IMR-90 (cell line): Measurements from ENCODE around the gene PLCH1. TPM values are rescaled to one million over a fixed set of nuclear protein-coding genes. Genes with fewer than 3 reads are reported as not detected.

Experiments used
- ATAC-seq: fragments of 200-7000 bp; cut with Tn5 transposase; 2 replicates; pipeline ENCODE4 v1.9.1; 2020; ENCODE audit warnings: low read depth, mild to moderate bottlenecking, moderate library complexity
- BruUV-seq: library from RNA; stranded (reverse); fragments of 400-500 nt; replicated peaks from 2 replicates; lab custom pipeline; 2021; lab: Mats Ljungman, UMichigan
- CTCF ChIA-PET: fragments of 300-600 bp; formaldehyde crosslinking; extraction: SDS; loops from one replicate; lab custom pipeline; 2021; ENCODE audit warnings: antibody characterized with exemption; lab: Yijun Ruan, JAX
- POLR2A ChIA-PET: fragments of 300-600 bp; sonication (Branson Sonifier 250); formaldehyde crosslinking; loops from one replicate; lab custom pipeline; 2022; ENCODE audit warnings: antibody characterized with exemption; ENCODE audit not compliant: unreplicated experiment; lab: Charles Lee
- DNase-seq: peaks from one replicate; pipeline ENCODE4 v3.0.0; 2013
- H2AFZ ChIP-seq: replicated peaks from 2 replicates; pipeline ENCODE3; 2013; ENCODE audit warnings: low read length, mild to moderate bottlenecking; ENCODE audit not compliant: poor library complexity
- H2AK5ac ChIP-seq: 2 replicates; pipeline ENCODE4 v1.6.1; 2013; ENCODE audit warnings: low read depth, low read length, inconsistent platforms
- H2AK9ac ChIP-seq: replicated peaks from 2 replicates; pipeline ENCODE3; 2013; ENCODE audit warnings: mild to moderate bottlenecking, low read depth, low read length, moderate library complexity; ENCODE audit not compliant: poor library complexity
- H2BK120ac ChIP-seq: 2 replicates; pipeline ENCODE4 v1.6.1; 2013; ENCODE audit warnings: low read depth, low read length, inconsistent platforms
- H2BK15ac ChIP-seq: 3 replicates; pipeline ENCODE4 v1.6.1; 2013; ENCODE audit warnings: low read depth, low read length, inconsistent platforms
- H2BK20ac ChIP-seq: 2 replicates; pipeline ENCODE4 v1.6.1; 2013; ENCODE audit warnings: low read depth, mild to moderate bottlenecking, inconsistent platforms, low read length, moderate library complexity
- H2BK5ac ChIP-seq: 2 replicates; pipeline ENCODE4 v1.6.1; 2013; ENCODE audit warnings: mild to moderate bottlenecking, low read depth, low read length, inconsistent platforms; ENCODE audit not compliant: poor library complexity, severe bottlenecking
- H3K14ac ChIP-seq: replicated peaks from 2 replicates; pipeline ENCODE4 v1.6.1; 2013; ENCODE audit warnings: low read depth, low read length, inconsistent platforms
- H3K18ac ChIP-seq: 2 replicates; pipeline ENCODE4 v1.6.1; 2013; ENCODE audit warnings: low read depth, low read length, control low read depth
- H3K23ac ChIP-seq: 2 replicates; pipeline ENCODE4 v1.6.1; 2013; ENCODE audit warnings: low read depth, low read length, inconsistent platforms
- H3K27ac ChIP-seq: 2 replicates; pipeline ENCODE4 v1.5.1; 2013; ENCODE audit warnings: mild to moderate bottlenecking, control low read depth, low read length; ENCODE audit not compliant: insufficient read depth
- H3K27me3 ChIP-seq: 2 replicates; pipeline ENCODE4 v1.6.1; 2013; ENCODE audit warnings: low read length; ENCODE audit not compliant: control insufficient read depth, insufficient read depth
- H3K36me3 ChIP-seq: 2 replicates; pipeline ENCODE4 v1.6.1; 2013; ENCODE audit warnings: low read length, mixed read lengths; ENCODE audit not compliant: control insufficient read depth, insufficient read depth
- H3K4ac ChIP-seq: 2 replicates; pipeline ENCODE4 v1.6.1; 2013; ENCODE audit warnings: low read depth, low read length, inconsistent platforms
- H3K4me1 ChIP-seq: 2 replicates; pipeline ENCODE4 v1.6.1; 2013; ENCODE audit warnings: low read length, mixed read lengths; ENCODE audit not compliant: control insufficient read depth, insufficient read depth
- H3K4me2 ChIP-seq: 2 replicates; pipeline ENCODE4 v1.6.1; 2013; ENCODE audit warnings: low read depth, mild to moderate bottlenecking, control low read depth, low read length, moderate library complexity
- H3K4me3 ChIP-seq: 2 replicates; pipeline ENCODE4 v1.5.1; 2013; ENCODE audit warnings: low read depth, mild to moderate bottlenecking, control low read depth, low read length, moderate library complexity; ENCODE audit not compliant: insufficient read depth
- H3K56ac ChIP-seq: 2 replicates; pipeline ENCODE4 v1.6.1; 2013; ENCODE audit warnings: low read length, inconsistent platforms; ENCODE audit not compliant: insufficient read depth; ENCODE audit errors: extremely low read depth
- H3K79me1 ChIP-seq, 2 experiments: 2 replicates each; pipeline ENCODE4 v1.6.1; 2013; ENCODE audit warnings: low read length in 2 of 2, inconsistent platforms in 1 of 2, low read depth in 1 of 2
- H3K9ac ChIP-seq: 2 replicates; pipeline ENCODE4 v1.6.1; 2013; ENCODE audit warnings: low read depth, low read length, control low read depth
- H3K9me1 ChIP-seq: 2 replicates; pipeline ENCODE4 v1.6.1; 2013; ENCODE audit warnings: low read length, inconsistent platforms; ENCODE audit not compliant: insufficient read depth
- H3K9me3 ChIP-seq: 2 replicates; pipeline ENCODE4 v1.6.1; 2013; ENCODE audit warnings: low read length; ENCODE audit not compliant: control insufficient read depth, insufficient read depth
- H4K20me1 ChIP-seq: 2 replicates; pipeline ENCODE4 v1.6.1; 2013; ENCODE audit warnings: low read length, inconsistent platforms; ENCODE audit not compliant: insufficient read depth
- H4K5ac ChIP-seq: 2 replicates; pipeline ENCODE4 v1.6.1; 2013; ENCODE audit warnings: mild to moderate bottlenecking, low read depth, low read length, control low read depth
- H4K8ac ChIP-seq, 2 experiments: 2 replicates each; pipeline ENCODE4 v1.6.1; 2013; ENCODE audit warnings: low read depth in 2 of 2, low read length in 2 of 2, control low read depth in 1 of 2, inconsistent platforms in 1 of 2
- H4K91ac ChIP-seq: 2 replicates; pipeline ENCODE4 v1.6.1; 2013; ENCODE audit warnings: low read depth, low read length, inconsistent platforms; ENCODE audit not compliant: insufficient read depth
- CEBPB ChIP-seq: IDR thresholded peaks from 2 replicates; pipeline ENCODE4 v1.6.1; 2012; ENCODE audit warnings: low read depth, low read length, improper control_type of control experiment
- CTCF ChIP-seq: conservative IDR thresholded peaks from 2 replicates; pipeline ENCODE4 v1.5.1; 2012; ENCODE audit warnings: mild to moderate bottlenecking, low read depth, low read length, improper control_type of control experiment
- ELK1 ChIP-seq: fragments of 150-350 bp; IDR thresholded peaks from 2 replicates; pipeline ENCODE4 v1.6.1; 2016; ENCODE audit warnings: low read depth, mild to moderate bottlenecking, low read length, moderate library complexity, borderline replicate concordance
- FOS ChIP-seq: fragments of 150-350 bp; IDR thresholded peaks from 2 replicates; pipeline ENCODE4 v1.6.1; 2016; ENCODE audit warnings: low read depth, low read length
- MXI1 ChIP-seq: IDR thresholded peaks from 2 replicates; pipeline ENCODE4 v1.6.1; 2012; ENCODE audit warnings: low read depth, mild to moderate bottlenecking, low read length, moderate library complexity, borderline replicate concordance
- POLR2A ChIP-seq: IDR thresholded peaks from 2 replicates; pipeline ENCODE4 v1.6.1; 2012; ENCODE audit warnings: mild to moderate bottlenecking, low read depth, low read length
- RAD21 ChIP-seq: IDR thresholded peaks from 2 replicates; pipeline ENCODE4 v1.6.1; 2012; ENCODE audit warnings: low read length, improper control_type of control experiment
- RFX5 ChIP-seq: IDR thresholded peaks from 2 replicates; pipeline ENCODE4 v1.8.0; 2012; ENCODE audit warnings: low read depth, mild to moderate bottlenecking, low read length, moderate library complexity
- USF2 ChIP-seq: fragments of 150-350 bp; IDR thresholded peaks from 2 replicates; pipeline ENCODE4 v1.6.1; 2017; ENCODE audit warnings: mild to moderate bottlenecking, antibody characterized with exemption, low read length, low read depth
- WGBS, 2 experiments: methylation state at CpG; one replicate each; pipeline versions ENCODE4 v1.1.5 to v1.1.7; 2013; ENCODE audit warnings: missing lambda C conversion rate in 2 of 2; ENCODE audit not compliant: insufficient read length in 1 of 2; ENCODE audit errors: extremely low coverage in 2 of 2; 5-methylcytosine and 5-hydroxymethylcytosine counted together
- dilution Hi-C: fragments of 300-500 bp; cut with HindIII; formaldehyde crosslinking; loops from one replicate; pipeline ENCODE4 v1.14.3; 2018; ENCODE audit warnings: low sequenced_read_pairs; ENCODE audit not compliant: unreplicated experiment
- in situ Hi-C: fragments of 300-500 bp; cut with MboI; formaldehyde crosslinking; loops from 3 replicates; pipeline ENCODE4 v1.14.3; 2019; ENCODE audit warnings: low sequenced_read_pairs, inconsistent platforms, mixed read lengths
- intact Hi-C: fragments of 100-400 bp; cut with micrococcal nuclease; formaldehyde crosslinking; loops from 2 replicates; pipeline ENCODE4 v1.10.0; 2022
- polyA plus RNA-seq, 3 experiments: library from polyadenylated mRNA; depleted of rRNA; stranded (reverse); fragments of >200 nt; gene quantifications; 2 replicates each; pipeline ENCODE4 v1.2.3, GENCODE V29; 2012; ENCODE audit warnings: low replicate concordance in 1 of 3
- total RNA-seq: library from RNA; depleted of rRNA; stranded (reverse); fragments of >200 nt; gene quantifications from 2 replicates; pipeline ENCODE4 v1.2.3, GENCODE V29; 2012

PLCH1 gene
- total and polyA plus RNA-seq, 2 of the 4 experiments (the other 2 are of a cell fraction), result not detected

GRCh38 chr3:155377071-155377470 lies 367.8 kb downstream of the PLCH1 start:
- H3K14ac ChIP-seq, result no peak overlapping the region
- H2AK9ac ChIP-seq, result no peak overlapping the region
- H4K20me1 ChIP-seq, result no peaks in the 10 kb centered on the region
- no TSS peak for BruUV-seq
- ChIA-PET CTCF (no interaction called here), POLR2A (no interaction called here)
- dilution Hi-C loops, result no loop called here
- H3K9me1 ChIP-seq, result no peaks in the 10 kb centered on the region
- H3K79me1 ChIP-seq, result no peaks in the 10 kb centered on the region
- no peak for DNase-seq
- H3K23ac ChIP-seq, result no peak overlapping the region
- H2BK120ac ChIP-seq, result no peak overlapping the region
- no peak overlapping the region for H3K18ac ChIP-seq
- H3K4me2 ChIP-seq, result no peak overlapping the region
- no peak overlapping the region for H4K5ac ChIP-seq
- H3K56ac ChIP-seq, result no peak overlapping the region
- intact Hi-C loops, result no loop called here
- no peak overlapping the region for H3K27ac ChIP-seq
- H2AFZ ChIP-seq, result no peak overlapping the region
- no peak overlapping the region for H3K9ac ChIP-seq
- no peaks in the 10 kb centered on the region for H3K9me3 ChIP-seq
- no peak overlapping the region for H4K8ac ChIP-seq
- in situ Hi-C loops, result no loop called here
- no peak for ATAC-seq
- no peak for TF ChIP-seq FOS
- TF ChIP-seq RAD21, result no peak
- no peak for TF ChIP-seq CTCF
- TF ChIP-seq RFX5, result no peak
- no peak for TF ChIP-seq MXI1
- TF ChIP-seq CEBPB, result no peak
- no peak for TF ChIP-seq POLR2A
- no peak for TF ChIP-seq USF2
- TF ChIP-seq ELK1, result no peak
- H2BK20ac ChIP-seq, result no peak overlapping the region
- H3K4me3 ChIP-seq, result no peak overlapping the region
- WGBS, 2 experiments, result no CpG with 5 or more reads among the region's 2 CpGs
- H2BK5ac ChIP-seq, result no peak overlapping the region
- no peak overlapping the region for H3K4ac ChIP-seq
- no peak overlapping the region for H4K91ac ChIP-seq
- H3K36me3 ChIP-seq, result no peaks in the 10 kb centered on the region
- H3K4me1 ChIP-seq, result no peaks in the 10 kb centered on the region
- H2AK5ac ChIP-seq, result no peak overlapping the region
- no peaks in the 10 kb centered on the region for H3K27me3 ChIP-seq
- no peak overlapping the region for H2BK15ac ChIP-seq
